ENCODE data around the gene CRYZL1.

The CRYZL1 gene

DNA sequence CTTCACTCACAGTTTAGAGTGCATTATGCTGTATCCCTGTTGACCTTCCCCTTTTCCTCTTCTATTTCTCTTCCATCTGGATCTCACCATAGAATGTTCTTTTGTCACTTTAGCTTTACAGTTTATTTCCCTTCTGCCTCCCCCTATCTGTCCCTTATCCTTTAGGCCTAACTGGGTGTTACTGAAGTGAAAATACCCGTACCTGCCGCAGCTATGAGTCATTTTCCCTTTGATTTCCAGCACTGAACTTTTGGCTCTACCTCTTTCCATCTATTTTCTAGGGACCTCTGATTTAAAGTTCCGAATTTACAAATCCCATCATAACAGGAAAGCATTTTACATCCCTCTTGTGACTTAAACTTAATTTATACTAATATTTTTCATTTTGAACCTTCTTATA, 20.5 kb upstream of the CRYZL1 start:
- DNase-seq (ENCODE audit: low spot score), result no peak
- TF ChIP-seq, protein P1, sequence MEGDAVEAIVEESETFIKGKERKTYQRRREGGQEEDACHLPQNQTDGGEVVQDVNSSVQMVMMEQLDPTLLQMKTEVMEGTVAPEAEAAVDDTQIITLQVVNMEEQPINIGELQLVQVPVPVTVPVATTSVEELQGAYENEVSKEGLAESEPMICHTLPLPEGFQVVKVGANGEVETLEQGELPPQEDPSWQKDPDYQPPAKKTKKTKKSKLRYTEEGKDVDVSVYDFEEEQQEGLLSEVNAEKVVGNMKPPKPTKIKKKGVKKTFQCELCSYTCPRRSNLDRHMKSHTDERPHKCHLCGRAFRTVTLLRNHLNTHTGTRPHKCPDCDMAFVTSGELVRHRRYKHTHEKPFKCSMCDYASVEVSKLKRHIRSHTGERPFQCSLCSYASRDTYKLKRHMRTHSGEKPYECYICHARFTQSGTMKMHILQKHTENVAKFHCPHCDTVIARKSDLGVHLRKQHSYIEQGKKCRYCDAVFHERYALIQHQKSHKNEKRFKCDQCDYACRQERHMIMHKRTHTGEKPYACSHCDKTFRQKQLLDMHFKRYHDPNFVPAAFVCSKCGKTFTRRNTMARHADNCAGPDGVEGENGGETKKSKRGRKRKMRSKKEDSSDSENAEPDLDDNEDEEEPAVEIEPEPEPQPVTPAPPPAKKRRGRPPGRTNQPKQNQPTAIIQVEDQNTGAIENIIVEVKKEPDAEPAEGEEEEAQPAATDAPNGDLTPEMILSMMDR (IDR thresholded peaks at IDR 0.05; ENCODE audit: extremely low read depth, missing control alignments), result no peak

DNA sequence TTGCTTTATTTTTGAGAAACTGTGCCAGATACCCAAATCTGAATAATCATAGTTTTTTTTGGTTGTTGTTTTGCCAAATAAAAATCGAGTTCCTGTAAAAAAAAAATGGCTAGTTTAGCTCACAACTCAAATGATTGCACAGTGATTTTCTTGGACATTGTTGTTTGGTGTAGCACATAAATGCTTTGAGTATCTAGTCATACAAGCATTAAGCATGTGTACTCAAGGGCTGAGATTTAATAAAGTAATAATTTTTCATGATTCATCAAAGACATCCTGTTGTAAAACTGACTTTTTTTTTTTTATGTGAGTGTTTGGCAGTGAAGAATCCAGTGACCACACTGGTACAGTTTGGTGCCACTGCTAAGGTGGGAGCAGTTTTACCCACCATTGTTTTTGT, 19.6 kb upstream of the CRYZL1 start:
- no peak for DNase-seq (ENCODE audit: low spot score)
- TF ChIP-seq, protein P1 (IDR thresholded peaks at IDR 0.05; ENCODE audit: extremely low read depth, missing control alignments), result no peak

DNA sequence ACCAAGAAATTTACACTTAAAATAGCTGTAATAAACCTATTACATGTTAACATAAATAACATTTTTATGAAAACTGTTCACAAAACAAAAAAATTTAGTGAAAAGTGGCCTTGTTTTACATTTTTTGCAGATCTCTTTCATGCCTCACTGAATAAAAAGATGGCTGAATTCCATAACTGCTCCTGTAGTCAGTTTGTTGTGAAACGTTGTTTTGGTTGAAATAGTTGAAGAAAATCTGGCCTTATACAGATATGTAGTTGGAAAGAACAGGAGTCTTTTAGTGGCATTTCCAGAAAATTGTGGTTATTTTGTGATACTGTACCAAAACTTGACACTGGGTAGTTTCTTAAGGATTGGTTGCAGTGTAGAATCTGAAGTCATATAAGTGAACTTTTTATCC, 18.9 kb upstream of the CRYZL1 start:
- no peak for DNase-seq (ENCODE audit: low spot score)
- TF ChIP-seq, protein P1 (IDR thresholded peaks at IDR 0.05; ENCODE audit: extremely low read depth, missing control alignments), result no peak

DNA sequence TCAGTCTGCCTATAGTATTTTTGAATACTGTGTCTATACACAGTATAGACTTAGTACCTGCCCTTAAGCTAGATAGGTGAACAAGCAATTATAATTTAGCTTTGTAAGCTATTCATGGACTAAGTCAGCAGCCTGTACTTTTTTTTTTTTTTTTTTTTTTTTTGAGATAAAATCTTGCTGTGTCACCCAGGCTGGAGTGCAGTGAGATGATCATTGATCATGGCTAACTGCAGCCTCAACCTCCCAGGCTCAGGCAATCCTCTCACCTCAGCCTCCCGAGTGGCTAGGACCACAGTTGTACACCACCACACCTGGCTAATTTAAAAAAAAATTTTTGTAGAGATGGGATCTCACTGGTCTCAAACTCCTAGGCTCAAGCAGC, 18.0 kb upstream of the CRYZL1 start:
- no peak for DNase-seq (ENCODE audit: low spot score)
- TF ChIP-seq, protein P1 (IDR thresholded peaks at IDR 0.05; ENCODE audit: extremely low read depth, missing control alignments), result no peak

DNA sequence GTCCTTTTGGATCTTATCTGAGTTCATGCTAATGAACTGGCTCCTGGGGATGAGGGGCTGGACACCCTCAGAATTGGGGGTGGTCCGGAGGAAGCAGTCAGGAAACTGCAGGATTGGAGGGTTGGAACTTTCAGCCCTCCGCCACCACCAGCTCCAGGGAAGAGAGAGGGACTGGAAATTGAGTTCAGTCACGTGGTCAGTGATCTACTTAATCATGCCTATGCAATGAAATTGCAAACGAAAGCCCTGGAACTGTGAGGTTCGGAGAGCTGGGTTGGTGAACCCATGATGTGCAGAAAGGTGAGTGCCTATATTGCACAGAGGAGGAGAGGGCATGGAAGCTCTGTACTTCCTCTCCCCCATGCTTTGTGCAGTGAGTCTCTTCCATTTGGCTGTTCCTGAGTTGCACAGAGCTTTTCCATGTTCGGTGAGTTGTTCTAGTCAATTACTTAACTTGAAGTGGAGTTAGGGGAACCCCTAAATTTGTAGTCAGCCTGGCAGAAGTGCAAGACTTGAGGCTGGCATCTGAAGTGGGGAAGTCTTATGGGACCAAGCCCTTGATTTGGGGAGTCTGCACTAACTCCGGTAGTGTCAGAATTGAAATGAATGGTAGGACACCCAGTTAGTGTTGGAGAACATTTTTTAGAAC, 17.5 kb upstream of the CRYZL1 start:
- DNase-seq (ENCODE audit: low spot score), result no peak
- TF ChIP-seq, protein P1 (IDR thresholded peaks at IDR 0.05; ENCODE audit: extremely low read depth, missing control alignments), result no peak

DNA sequence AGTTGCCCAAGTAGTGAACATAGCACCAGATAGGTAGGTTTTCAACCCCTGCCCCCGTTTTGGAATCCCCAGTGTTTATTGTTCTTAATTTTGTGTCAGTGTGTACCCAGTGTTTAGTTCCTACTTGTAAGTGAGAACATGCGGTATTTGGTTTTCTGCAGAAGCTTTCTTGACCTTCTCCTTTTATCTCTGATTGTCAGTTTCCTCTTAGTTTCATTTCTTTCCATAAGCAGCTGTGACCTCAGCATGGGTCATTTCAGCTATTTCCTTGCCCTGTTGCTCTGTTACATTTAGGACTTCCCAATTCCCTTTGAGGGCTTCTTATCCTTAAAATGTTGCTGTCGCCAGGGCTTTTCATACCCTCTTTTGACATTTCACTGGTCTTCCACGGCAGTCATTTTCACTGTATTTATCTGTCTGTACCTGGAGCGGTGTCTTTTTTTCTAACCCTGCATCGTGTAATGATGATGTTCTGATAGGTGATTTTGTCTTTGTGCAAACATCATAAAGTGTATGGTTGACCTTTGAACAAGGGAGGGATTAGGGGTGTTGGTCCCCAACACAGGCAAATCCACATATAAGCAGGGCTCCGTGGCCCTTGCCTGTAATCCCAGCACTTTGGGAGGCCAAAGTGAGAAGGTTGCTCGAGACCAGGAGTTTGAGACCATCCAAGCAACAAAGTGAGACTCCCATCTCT, 15.7 kb upstream of the CRYZL1 start:
- no peak for DNase-seq (ENCODE audit: low spot score)
- TF ChIP-seq, protein P1 (IDR thresholded peaks at IDR 0.05; ENCODE audit: extremely low read depth, missing control alignments), result no peak

DNA sequence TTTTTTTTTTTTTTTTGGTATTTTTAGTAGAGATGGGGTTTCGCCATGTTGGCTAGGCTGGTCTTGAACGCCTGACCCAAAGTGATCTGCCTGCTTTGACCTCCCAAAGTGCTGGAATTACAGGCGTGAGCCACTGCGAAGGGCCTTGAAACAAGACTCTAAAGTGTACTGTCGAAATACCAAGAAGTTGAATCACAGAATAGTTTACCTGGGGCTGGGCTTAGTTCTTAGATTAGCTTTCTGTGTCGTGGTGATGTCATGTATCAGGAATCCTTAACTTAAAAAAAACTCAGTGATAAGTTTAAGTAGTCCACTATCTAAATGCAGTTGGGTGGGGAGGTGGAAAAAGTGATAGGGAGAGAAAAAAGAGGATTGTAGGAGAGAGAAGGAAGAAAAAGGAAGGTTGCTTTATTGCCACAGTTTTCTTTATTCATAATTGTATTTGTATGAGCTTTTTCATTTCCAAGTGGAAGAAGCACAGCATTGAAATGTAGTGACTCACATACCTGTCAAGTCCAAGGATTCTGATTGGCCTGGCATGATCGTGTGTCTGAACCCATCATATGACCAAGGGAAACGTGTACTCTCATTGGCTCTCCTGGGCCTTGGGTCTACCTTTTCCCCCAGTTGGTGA, 14.2 kb upstream of the CRYZL1 start:
- DNase-seq (ENCODE audit: low spot score), result no peak
- TF ChIP-seq, protein P1 (IDR thresholded peaks at IDR 0.05; ENCODE audit: extremely low read depth, missing control alignments), result no peak

All from GM20000 (cell line).